Measurements from ENCODE around the gene FNIP2. TPM values are rescaled to one million over a fixed set of nuclear protein-coding genes. Genes with fewer than 3 reads are reported as not detected.
"Not testable (repeated sequence)": the region's sequence is repeated elsewhere in the genome, so short reads cannot be mapped to it uniquely, and the experiment has no call there.

The FNIP2 gene
- total RNA-seq, 6 experiments from 2014 or later = 14.1 to 22.2 (median 18.2) TPM

- peak; percentile 9 for DNase-seq
- no peaks in the 10 kb centered on the region; the same call in none of the 2 replicates for H3K27me3 Mint-ChIP-seq (ENCODE audit: insufficient read depth)
- H3K27ac Mint-ChIP-seq = no peak overlapping the region
- H3K4me1 Mint-ChIP-seq (ENCODE audit: low read depth) = peaks cover 22% of the 10 kb centered on the region
- peaks cover 23% of the 10 kb centered on the region for H3K9me3 Mint-ChIP-seq
- peaks cover 19% of the 10 kb centered on the region for H3K36me3 Mint-ChIP-seq (ENCODE audit: low read depth)
- no peak for TF ChIP-seq CTCF (IDR thresholded peaks at IDR 0.05)
- H3K4me3 Mint-ChIP-seq = peak overlapping the region; percentile 53; the same call in 1 of the 2 replicates
Measured at GRCh38 chr4:158949099-158949498, 180.3 kb downstream of the FNIP2 start.

DNA sequence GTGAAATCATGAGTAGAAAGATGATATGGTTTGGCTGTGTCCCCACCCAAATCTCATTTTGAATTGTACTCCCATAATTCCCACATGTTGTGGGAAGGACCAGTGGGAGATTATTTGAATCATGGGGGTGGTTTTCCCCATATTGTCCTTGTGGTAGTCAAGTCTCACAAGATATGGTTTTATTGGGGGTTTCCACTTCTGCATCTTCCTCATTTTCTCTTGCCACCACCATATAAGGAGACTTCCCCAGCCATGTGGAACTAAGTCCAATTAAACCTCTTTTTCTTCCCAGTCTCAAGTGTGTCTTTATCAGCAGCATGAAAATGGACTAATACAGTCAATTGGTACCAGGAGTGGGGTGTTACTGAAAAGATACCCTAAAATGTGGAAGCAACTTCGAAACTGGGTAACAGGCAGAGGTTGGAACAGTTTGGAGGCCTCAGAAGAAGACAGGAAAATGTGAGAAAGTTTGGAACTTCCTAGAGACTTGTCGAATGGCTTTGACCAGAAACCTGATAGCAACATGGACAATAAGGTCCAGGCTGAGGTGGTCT, 183.5 kb downstream of the FNIP2 start:
- peaks cover 23% of the 10 kb centered on the region for H3K9me3 Mint-ChIP-seq
- DNase-seq; H3K27ac Mint-ChIP-seq; H3K4me3 Mint-ChIP-seq; H3K27me3 Mint-ChIP-seq (ENCODE audit: insufficient read depth): not testable (repeated sequence)
- peaks cover 19% of the 10 kb centered on the region for H3K36me3 Mint-ChIP-seq (ENCODE audit: low read depth)
- H3K4me1 Mint-ChIP-seq (ENCODE audit: low read depth) = peaks cover 22% of the 10 kb centered on the region

DNA sequence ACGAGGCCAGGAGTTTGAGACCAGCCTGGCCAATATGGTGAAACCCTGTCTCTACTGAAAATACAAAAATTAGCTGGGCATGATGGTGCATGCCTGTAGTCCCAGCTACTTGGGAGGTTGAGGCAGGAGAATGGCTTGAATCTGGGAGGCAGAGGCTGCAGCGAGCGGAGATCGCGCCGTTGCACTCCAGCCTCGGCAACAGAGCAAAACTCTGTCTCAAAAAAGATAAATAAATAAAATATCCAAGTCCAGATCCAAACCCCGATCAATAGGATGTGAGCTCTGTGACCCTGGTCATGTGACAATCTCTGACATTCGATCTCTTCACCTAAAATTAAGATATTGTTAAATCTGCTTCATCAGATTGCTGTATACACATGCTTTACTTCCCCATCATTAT, 187.5 kb downstream of the FNIP2 start:
- not testable (repeated sequence) for H3K4me3 Mint-ChIP-seq; DNase-seq; H3K27ac Mint-ChIP-seq; H3K27me3 Mint-ChIP-seq (ENCODE audit: insufficient read depth); H3K4me1 Mint-ChIP-seq (ENCODE audit: low read depth)
- peaks cover 16% of the 10 kb centered on the region for H3K9me3 Mint-ChIP-seq
- H3K36me3 Mint-ChIP-seq (ENCODE audit: low read depth) = peaks cover 15% of the 10 kb centered on the region

- H3K4me3 Mint-ChIP-seq; H3K27ac Mint-ChIP-seq; H3K4me1 Mint-ChIP-seq (ENCODE audit: low read depth); H3K27me3 Mint-ChIP-seq (ENCODE audit: insufficient read depth); DNase-seq: not testable (repeated sequence)
- Mint-ChIP-seq H3K9me3 (peaks cover 11% of the 10 kb centered on the region), H3K36me3 (ENCODE audit: low read depth) (peaks cover 10% of the 10 kb centered on the region)
Measured at GRCh38 chr4:158956918-158957317, 188.1 kb downstream of the FNIP2 start.

Other genes with a start within 250 kb of the FNIP2 start
- gene RXFP1, start 247.1 kb upstream of the FNIP2 start, total RNA-seq (2021; fragmentation: NEBNext Ultra II Directional; extraction: Animal tissue kit (Norgen Biotek cat#: 25700)) = not detected
- gene C4orf46, start 97.1 kb upstream of the FNIP2 start, total RNA-seq (2021; fragmentation: NEBNext Ultra II Directional; extraction: Animal tissue kit (Norgen Biotek cat#: 25700)) = 10 to 100 TPM in 5 of 6 experiments, 1 to 10 TPM in 1; 8.0 to 13.8 (median 11.8) TPM
- 10 to 100 TPM; 18.3 to 23.3 (median 21.8) TPM for gene ETFDH, start 96.7 kb upstream of the FNIP2 start, total RNA-seq (2021; fragmentation: NEBNext Ultra II Directional; extraction: Animal tissue kit (Norgen Biotek cat#: 25700))
- gene PPID, start 45.6 kb upstream of the FNIP2 start, total RNA-seq (2021; fragmentation: NEBNext Ultra II Directional; extraction: Animal tissue kit (Norgen Biotek cat#: 25700)) = 10 to 100 TPM; 23.2 to 30.2 (median 23.9) TPM